HG03045 (cell line): ENCODE results near the gene ARL14EP.

Experiments used
- ATAC-seq: cut with Tn5 transposase; IDR thresholded peaks from one replicate; pipeline ENCODE4 v1.9.1; 2021; ENCODE audit warnings: mild to moderate bottlenecking, moderate library complexity; ENCODE audit not compliant: unreplicated experiment

ARL14EP gene

GRCh38 chr11:30322826-30323710, at the start of gene ARL14EP:
Gene ARL14EP (plus strand): TSS chr11:30323104. CDS start chr11:30330949, 7,845 bp downstream.
- peak; percentile 100 for ATAC-seq

GRCh38 chr11:30277176-30277575, 45.7 kb upstream of the ARL14EP start:
- no peak for ATAC-seq

- ATAC-seq = no peak
Observed at GRCh38 chr11:30279796-30280195, 43.1 kb upstream of the ARL14EP start.

GRCh38 chr11:30281476-30282288, 41.2 kb upstream of the ARL14EP start:
- ATAC-seq = no peak

- no peak for ATAC-seq
Observed at GRCh38 chr11:30282289-30282631, 40.6 kb upstream of the ARL14EP start.

DNA sequence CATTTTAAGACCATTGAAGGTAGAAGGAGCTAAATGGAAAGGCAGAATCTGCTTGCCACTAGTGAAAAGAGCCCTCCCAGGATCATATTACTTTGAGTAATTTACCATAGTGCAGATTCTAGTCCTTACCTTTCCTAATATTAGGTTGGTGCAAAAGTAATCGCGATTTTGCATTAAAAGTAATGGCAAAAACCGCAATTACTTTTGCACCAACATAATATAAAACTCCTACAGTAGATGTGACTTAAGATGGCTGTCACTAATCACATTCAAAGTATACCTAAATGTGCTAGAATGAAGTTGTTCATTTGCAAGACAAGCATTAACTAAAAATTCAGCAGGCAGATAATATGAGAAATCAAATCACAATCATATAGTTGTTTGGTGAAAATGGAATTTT, 38.1 kb upstream of the ARL14EP start:
- no peak for ATAC-seq

GRCh38 chr11:30285416-30286121, 37.3 kb upstream of the ARL14EP start:
- no peak for ATAC-seq

- ATAC-seq = no peak
Observed at GRCh38 chr11:30291331-30291730, 31.6 kb upstream of the ARL14EP start.

GRCh38 chr11:30292545-30292944, 30.4 kb upstream of the ARL14EP start:
- no peak for ATAC-seq

- no peak for ATAC-seq
Observed at GRCh38 chr11:30295178-30295885, 27.6 kb upstream of the ARL14EP start.

DNA sequence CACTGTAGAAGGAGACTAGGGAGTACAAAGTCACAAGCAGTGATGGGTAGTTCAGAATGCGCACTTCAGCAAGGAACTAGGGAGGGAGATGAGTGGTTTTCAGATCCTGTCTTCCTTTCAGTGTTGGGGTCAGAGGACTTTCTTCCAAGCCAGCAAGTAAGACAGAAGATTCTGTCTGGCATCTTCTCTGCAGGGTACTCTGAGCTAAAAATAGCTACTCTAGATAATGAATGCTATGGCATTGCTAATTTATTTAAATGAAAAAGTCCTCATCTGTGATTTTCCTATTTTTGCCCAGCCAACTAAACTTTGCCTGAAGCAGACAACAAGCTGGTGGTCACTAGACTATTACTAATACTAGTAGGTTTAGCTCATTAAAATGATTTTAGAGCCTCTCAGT, 18.3 kb upstream of the ARL14EP start:
- no peak for ATAC-seq

DNA sequence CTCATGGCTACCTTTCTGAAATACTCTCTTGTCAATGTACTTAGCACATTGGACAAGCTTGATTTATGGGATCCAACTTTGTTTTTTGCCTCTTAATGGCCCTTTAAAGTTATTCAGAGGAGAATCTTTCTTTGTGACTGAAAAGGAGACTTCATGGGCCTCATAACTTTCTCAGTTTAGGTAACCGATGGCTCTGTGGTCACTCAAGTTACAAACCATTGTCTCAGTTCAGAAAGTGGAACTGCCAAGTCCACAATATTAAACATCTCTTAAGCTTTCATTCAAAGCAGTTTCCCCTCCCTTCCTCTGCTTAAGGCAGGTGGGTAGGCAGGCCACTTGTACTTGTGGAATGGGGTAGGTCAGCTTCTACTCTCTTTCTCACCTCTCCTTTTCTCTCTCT, 12.3 kb upstream of the ARL14EP start:
- ATAC-seq = peak; percentile 96

GRCh38 chr11:30311189-30311588, 11.7 kb upstream of the ARL14EP start:
- no peak for ATAC-seq

GRCh38 chr11:30312243-30312642, 10.7 kb upstream of the ARL14EP start:
- ATAC-seq = no peak

GRCh38 chr11:30313580-30313979, 9.3 kb upstream of the ARL14EP start:
- no peak for ATAC-seq

GRCh38 chr11:30314625-30315024, 8.3 kb upstream of the ARL14EP start:
- ATAC-seq = no peak

DNA sequence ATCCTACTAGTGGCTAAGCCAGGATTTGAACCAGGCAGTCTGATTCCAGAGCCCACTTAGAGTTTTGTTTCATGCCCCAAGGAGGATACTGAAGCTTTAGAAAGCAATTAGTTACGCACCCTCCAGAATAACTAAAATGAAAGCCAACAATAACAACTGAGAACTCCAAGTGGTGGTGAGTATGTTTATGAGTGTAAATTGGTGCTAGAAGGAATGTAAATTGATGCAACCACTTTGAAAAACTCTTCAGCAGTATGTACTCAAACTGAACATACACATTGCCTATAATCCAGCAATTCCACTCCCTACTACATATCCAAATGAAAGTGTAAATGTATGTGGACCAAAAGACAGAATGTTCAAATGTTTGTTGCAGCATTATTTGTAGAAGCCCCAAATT, 6.7 kb upstream of the ARL14EP start:
- no peak for ATAC-seq

GRCh38 chr11:30317030-30317429, 5.9 kb upstream of the ARL14EP start:
- peak; percentile 56 for ATAC-seq

GRCh38 chr11:30321321-30321720, 1.6 kb upstream of the ARL14EP start:
- ATAC-seq = no peak

DNA sequence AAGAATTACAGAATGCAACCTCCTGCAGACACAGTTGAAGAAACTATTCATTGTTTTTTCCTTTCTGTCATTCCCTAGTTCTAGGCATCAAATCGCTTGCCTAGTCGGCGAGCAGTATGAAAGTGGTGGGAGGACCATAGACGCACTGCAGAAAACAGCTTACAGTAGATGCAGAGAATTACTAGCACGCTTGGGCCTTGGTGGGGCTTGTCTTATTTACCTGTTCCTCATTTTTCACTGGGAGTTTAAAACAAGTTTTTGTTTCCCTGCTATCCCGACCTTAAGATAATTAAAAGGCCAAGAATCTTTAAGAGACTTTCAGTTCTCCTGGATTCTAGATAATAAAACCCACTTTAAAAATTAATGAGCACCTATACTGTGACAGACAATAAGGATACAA, 713 bp upstream of the ARL14EP start:
- no peak for ATAC-seq
